ENCODE results near the gene MECR.

Gene MECR

DNA sequence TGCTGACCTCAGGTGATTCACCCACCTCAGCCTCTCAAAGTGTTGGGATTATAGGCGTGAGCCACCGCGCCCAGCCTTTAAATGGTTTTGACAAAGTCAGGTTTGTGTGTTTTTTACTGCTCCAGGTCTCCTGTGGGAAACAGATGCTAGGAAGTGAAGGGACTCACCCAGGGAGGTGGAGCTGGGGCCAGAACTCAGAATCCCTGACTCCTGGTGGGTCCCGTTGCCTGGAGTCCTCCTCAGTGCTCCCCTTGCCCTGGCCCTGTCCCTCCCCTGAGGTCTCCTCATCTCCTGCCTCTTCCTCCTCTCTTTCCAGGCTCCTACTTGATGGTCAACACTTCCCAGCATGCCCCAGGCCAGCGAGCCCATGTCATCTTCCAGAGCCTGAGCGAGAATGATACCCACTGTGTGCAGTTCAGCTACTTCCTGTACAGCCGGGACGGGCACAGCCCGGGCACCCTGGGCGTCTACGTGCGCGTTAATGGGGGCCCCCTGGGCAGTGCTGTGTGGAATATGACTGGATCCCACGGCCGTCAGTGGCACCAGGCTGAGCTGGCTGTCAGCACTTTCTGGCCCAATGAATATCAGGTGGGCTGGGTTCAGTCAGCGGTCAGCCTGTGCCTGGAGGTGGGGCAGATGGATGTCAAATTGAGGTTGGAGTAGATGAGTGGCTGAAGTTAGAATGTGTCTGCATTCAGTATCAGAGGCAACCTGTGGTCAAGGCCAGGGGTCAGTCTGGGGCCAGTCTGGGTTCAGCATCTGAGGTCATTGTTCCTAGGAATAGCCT lies 27.6 kb upstream of the MECR start:
- H3K36me3 ChIP-seq (ENCODE audit: control insufficient read depth, insufficient read depth, low read length): no peaks in the 10 kb centered on the region
- H3K27me3 ChIP-seq (replicated peaks; ENCODE audit: control insufficient read depth, insufficient read depth, low read length): peaks cover 3% of the 10 kb centered on the region
- TF ChIP-seq, protein P1, sequence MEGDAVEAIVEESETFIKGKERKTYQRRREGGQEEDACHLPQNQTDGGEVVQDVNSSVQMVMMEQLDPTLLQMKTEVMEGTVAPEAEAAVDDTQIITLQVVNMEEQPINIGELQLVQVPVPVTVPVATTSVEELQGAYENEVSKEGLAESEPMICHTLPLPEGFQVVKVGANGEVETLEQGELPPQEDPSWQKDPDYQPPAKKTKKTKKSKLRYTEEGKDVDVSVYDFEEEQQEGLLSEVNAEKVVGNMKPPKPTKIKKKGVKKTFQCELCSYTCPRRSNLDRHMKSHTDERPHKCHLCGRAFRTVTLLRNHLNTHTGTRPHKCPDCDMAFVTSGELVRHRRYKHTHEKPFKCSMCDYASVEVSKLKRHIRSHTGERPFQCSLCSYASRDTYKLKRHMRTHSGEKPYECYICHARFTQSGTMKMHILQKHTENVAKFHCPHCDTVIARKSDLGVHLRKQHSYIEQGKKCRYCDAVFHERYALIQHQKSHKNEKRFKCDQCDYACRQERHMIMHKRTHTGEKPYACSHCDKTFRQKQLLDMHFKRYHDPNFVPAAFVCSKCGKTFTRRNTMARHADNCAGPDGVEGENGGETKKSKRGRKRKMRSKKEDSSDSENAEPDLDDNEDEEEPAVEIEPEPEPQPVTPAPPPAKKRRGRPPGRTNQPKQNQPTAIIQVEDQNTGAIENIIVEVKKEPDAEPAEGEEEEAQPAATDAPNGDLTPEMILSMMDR (IDR thresholded peaks at IDR 0.05; ENCODE audit: insufficient read depth, low read length, poor library complexity, severe bottlenecking): no peak
- H3K4me3 ChIP-seq (replicated peaks; ENCODE audit: low read depth, low read length): no peak overlapping the region
- no peak for DNase-seq (ENCODE audit: extremely low read depth, insufficient read length)

DNA sequence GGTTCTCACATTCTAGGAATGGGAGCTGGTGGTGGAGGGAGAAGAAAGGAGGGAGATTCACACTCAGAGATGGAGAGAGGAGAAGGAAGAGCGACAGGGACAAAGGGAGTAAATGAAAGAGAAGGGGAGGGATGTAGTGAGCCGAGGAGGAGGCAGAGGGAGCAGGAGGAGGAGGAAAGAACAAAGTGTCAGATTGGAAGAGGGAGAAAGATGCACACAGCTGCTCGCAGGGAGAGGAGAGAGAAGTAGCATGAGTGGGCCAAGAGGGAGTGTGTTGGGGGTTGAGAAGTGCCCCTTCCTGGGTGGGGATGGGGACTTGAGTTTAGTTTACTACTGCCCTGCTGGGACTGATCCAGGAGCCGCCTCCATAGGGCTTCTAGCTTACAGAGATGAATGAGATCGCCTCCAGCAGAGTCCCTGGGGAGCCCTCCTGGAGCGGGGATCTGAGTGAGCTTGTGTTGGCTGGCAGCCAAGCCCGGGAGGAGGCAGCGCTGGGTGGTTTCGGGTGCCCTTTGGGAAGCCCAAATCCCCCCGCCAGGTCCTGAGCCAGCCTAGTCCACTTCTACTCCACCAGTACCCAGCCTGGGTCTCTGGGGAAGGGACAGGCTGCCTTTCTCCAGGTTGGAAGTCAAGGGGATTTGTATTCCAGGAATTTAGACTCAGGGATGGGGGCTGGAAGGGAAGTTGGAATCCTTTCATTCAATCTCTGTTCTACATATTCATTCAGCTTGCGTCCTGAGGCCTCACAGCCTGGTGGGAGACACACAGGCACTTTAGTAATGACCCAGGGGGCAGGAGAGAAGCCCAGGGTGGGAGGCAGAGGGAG lies 26.5 kb upstream of the MECR start:
- peaks cover 3% of the 10 kb centered on the region for H3K27me3 ChIP-seq (replicated peaks; ENCODE audit: control insufficient read depth, insufficient read depth, low read length)
- H3K4me3 ChIP-seq (replicated peaks; ENCODE audit: low read depth, low read length): no peak overlapping the region
- TF ChIP-seq, protein P1 (IDR thresholded peaks at IDR 0.05; ENCODE audit: insufficient read depth, low read length, poor library complexity, severe bottlenecking): no peak
- no peak for DNase-seq (ENCODE audit: extremely low read depth, insufficient read length)
- H3K36me3 ChIP-seq (ENCODE audit: control insufficient read depth, insufficient read depth, low read length): no peaks in the 10 kb centered on the region

DNA sequence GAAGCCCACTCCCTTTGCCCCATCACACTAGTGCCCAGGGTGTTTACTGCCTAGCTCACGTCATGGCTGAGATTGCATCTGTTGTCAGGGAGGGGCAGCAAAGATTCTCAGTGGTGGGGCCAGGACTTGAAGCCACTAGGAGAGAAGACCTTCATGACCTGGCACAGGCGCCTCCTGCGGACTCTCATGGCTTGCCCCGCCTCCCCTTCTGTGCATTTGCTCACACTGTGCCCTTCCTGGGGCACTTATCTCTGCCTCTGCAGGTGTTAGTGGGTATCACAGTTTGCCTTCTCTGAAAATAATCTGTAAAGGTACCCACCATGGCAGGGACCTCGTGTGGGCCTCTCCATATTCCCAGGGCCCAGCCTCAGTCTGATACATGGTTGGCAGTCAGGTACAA lies 25.7 kb upstream of the MECR start:
- DNase-seq (ENCODE audit: extremely low read depth, insufficient read length): no peak
- Histone ChIP-seq H3K27me3 (replicated peaks; ENCODE audit: control insufficient read depth, insufficient read depth, low read length) (peaks cover 3% of the 10 kb centered on the region), H3K4me3 (replicated peaks; ENCODE audit: low read depth, low read length) (no peak overlapping the region), H3K36me3 (ENCODE audit: control insufficient read depth, insufficient read depth, low read length) (no peaks in the 10 kb centered on the region)
- TF ChIP-seq, protein P1 (IDR thresholded peaks at IDR 0.05; ENCODE audit: insufficient read depth, low read length, poor library complexity, severe bottlenecking): peak; percentile 11

DNA sequence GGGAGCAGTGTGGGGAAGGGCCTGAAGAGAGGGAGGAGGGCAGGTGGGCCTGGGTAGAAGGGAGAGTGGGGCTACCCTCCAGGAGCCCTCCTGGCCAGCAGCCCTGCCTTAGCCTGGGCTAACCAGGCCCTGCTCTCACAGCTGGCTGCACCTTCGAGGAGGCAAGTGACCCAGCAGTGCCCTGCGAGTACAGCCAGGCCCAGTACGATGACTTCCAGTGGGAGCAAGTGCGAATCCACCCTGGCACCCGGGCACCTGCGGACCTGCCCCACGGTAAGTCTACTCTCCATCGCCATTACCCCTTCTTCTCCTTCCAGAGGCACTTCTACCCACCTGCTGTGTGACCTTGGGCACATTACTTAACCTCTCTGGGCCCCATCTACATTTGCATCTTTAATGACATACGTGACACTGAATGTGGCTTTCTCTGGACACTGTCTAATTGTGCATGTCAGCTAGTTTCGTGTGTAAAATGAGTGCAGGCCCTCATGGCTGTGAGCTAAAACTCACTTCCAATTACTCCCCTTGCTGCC lies 24.5 kb upstream of the MECR start:
- H3K27me3 ChIP-seq (replicated peaks; ENCODE audit: control insufficient read depth, insufficient read depth, low read length): peaks cover 3% of the 10 kb centered on the region
- no peak for DNase-seq (ENCODE audit: extremely low read depth, insufficient read length)
- H3K4me3 ChIP-seq (replicated peaks; ENCODE audit: low read depth, low read length): no peak overlapping the region
- no peaks in the 10 kb centered on the region for H3K36me3 ChIP-seq (ENCODE audit: control insufficient read depth, insufficient read depth, low read length)
- TF ChIP-seq, protein P1 (IDR thresholded peaks at IDR 0.05; ENCODE audit: insufficient read depth, low read length, poor library complexity, severe bottlenecking): no peak

DNA sequence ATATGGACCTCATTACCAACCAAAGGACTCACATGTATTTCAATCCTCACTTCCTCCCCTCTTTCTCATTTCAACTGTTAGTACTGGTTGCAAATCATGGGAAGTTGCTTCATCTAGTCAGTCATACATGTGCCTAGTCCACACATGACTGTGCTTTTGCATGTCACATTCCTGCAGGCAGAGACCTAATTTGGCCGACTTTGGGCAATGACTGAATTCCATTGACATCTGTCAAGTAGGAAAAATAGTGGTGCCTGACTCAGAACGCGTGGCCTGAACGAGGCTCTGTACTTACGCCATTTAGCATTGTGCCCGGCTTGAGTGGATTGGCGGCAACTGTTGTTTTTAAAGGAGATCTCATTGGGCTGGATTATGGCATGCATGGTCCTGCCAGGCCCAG lies 23.6 kb upstream of the MECR start:
- TF ChIP-seq, protein P1 (IDR thresholded peaks at IDR 0.05; ENCODE audit: insufficient read depth, low read length, poor library complexity, severe bottlenecking): no peak
- no peak for DNase-seq (ENCODE audit: extremely low read depth, insufficient read length)

More for the DNA sequence above, 23.6 kb upstream of the MECR start:
- Histone ChIP-seq H3K27me3 (replicated peaks; ENCODE audit: control insufficient read depth, insufficient read depth, low read length) (peaks cover 3% of the 10 kb centered on the region), H3K36me3 (ENCODE audit: control insufficient read depth, insufficient read depth, low read length) (no peaks in the 10 kb centered on the region), H3K4me3 (replicated peaks; ENCODE audit: low read depth, low read length) (no peak overlapping the region)

Data from GM06990 (cell line).